Activated CD8-positive, alpha-beta T cell treated with anti-CD3 and anti-CD28 coated beads for 36 hours (primary cell): ENCODE measurements around the gene VPS16. TPM values are rescaled to one million over a fixed set of nuclear protein-coding genes. Genes with fewer than 3 reads are reported as not detected.

Experiments
- ATAC-seq: fragments of 200-7000 bp; cut with Tn5 transposase; one replicate; pipeline ENCODE4 v1.10.0; 2021; ENCODE audit warnings: mild to moderate bottlenecking, moderate library complexity
- CTCF ChIA-PET: fragments of 350-600 bp; sonication (Branson Sonifier 250); formaldehyde crosslinking; loops from one replicate; lab custom pipeline; 2021; ENCODE audit warnings: antibody characterized with exemption; lab: Charles Lee
- POLR2A ChIA-PET: fragments of 350-600 bp; sonication (Branson Sonifier 250); formaldehyde crosslinking; loops from one replicate; lab custom pipeline; 2021; ENCODE audit warnings: antibody characterized with exemption; lab: Charles Lee
- DNase-seq: peaks from one replicate; pipeline ENCODE4 v3.0.0-alpha.2; 2020
- H3K27ac Mint-ChIP-seq: one replicate; pipeline ENCODE4 v1.8.0; 2021; ENCODE audit warnings: mild to moderate bottlenecking, mixed read lengths
- H3K27me3 Mint-ChIP-seq: one replicate; pipeline ENCODE4 v1.8.0; 2021; ENCODE audit warnings: mixed read lengths
- H3K36me3 Mint-ChIP-seq: one replicate; pipeline ENCODE4 v1.8.0; 2021; ENCODE audit warnings: low read depth, mixed read lengths
- H3K4me1 Mint-ChIP-seq: one replicate; pipeline ENCODE4 v1.8.0; 2021; ENCODE audit warnings: low read depth, mixed read lengths
- H3K4me3 Mint-ChIP-seq: one replicate; pipeline ENCODE4 v1.8.0; 2021; ENCODE audit warnings: mild to moderate bottlenecking, moderate library complexity, mixed read lengths
- H3K9me3 Mint-ChIP-seq: one replicate; pipeline ENCODE4 v1.8.0; 2021; ENCODE audit warnings: mixed read lengths
- intact Hi-C: fragments of 100-400 bp; cut with micrococcal nuclease; formaldehyde crosslinking; loops from one replicate; pipeline ENCODE4 v1.10.0; 2022
- total RNA-seq, 2 experiments: library from RNA; stranded (reverse); gene quantifications; one replicate each; pipeline ENCODE4 v1.2.3, GENCODE V29; 2021
- TF ChIP-seq, protein P1 (sequence below): fragments of 200-600 bp; IDR thresholded peaks from one replicate; pipeline ENCODE4 v1.8.0; 2022; ENCODE audit warnings: antibody characterized with exemption, mild to moderate bottlenecking

Gene VPS16
- total RNA-seq, 2 experiments from 2014 or later: 34.5 to 38.7 TPM

DNA sequence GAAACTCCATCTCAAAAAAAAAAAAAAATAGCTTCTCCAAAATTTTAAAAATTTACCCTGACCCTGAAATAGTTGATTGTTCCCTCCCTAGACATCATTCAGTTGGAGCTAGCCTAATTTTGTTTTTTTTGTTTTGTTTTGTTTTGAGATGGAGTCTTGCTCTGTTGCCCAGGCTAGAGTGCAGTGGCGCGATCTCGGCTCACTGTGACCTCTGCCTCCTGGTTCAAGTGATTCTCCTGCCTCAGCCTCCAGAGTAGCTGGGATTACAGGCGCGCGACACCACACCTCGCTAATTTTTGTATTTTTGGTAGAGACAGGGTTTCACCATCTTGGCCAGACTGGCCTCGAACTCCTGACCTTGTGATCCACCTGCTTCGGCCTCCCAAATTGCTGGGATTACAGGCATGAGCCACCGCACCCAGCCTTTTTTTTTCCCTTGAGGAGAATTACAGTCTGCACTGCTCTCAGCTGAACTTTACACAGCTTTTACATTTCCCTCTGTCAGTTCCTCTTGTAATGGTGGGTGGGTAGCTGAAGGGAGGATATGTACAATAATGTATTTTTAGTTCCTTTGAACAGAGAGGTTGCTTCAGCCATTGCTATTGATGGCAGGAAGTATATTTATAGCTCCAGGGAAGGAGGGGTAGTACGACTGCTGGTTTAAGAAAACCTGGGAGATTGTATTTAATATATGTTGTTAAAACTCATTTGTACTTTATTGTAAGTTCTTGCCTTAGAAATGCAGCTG lies 60.5 kb downstream of the VPS16 start:
- TF ChIP-seq, protein P1, sequence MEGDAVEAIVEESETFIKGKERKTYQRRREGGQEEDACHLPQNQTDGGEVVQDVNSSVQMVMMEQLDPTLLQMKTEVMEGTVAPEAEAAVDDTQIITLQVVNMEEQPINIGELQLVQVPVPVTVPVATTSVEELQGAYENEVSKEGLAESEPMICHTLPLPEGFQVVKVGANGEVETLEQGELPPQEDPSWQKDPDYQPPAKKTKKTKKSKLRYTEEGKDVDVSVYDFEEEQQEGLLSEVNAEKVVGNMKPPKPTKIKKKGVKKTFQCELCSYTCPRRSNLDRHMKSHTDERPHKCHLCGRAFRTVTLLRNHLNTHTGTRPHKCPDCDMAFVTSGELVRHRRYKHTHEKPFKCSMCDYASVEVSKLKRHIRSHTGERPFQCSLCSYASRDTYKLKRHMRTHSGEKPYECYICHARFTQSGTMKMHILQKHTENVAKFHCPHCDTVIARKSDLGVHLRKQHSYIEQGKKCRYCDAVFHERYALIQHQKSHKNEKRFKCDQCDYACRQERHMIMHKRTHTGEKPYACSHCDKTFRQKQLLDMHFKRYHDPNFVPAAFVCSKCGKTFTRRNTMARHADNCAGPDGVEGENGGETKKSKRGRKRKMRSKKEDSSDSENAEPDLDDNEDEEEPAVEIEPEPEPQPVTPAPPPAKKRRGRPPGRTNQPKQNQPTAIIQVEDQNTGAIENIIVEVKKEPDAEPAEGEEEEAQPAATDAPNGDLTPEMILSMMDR: no peak
- Mint-ChIP-seq H3K36me3 (peaks cover 19% of the 10 kb centered on the region), H3K9me3 (peaks cover 4% of the 10 kb centered on the region), H3K4me1 (peaks cover 56% of the 10 kb centered on the region), H3K27ac (peak overlapping the region; percentile 69), H3K27me3 (no peaks in the 10 kb centered on the region), H3K4me3 (no peak overlapping the region)
- POLR2A ChIA-PET: interaction anchor here (0.7 to 2.0 kb wide), 3 partner anchors 28 to 135 kb away, joined by 4 to 6 read pairs (median 5); partner anchors contain the start of gene PTPRA
- DNase-seq (no peak), ATAC-seq (no peak)
- CTCF ChIA-PET: interaction anchor here (1.1 to 1.3 kb wide), 2 partner anchors 28 to 85 kb away, joined by 3 read pairs; partner anchors contain the start of gene PTPRA
- intact Hi-C loops: no loop called here

DNA sequence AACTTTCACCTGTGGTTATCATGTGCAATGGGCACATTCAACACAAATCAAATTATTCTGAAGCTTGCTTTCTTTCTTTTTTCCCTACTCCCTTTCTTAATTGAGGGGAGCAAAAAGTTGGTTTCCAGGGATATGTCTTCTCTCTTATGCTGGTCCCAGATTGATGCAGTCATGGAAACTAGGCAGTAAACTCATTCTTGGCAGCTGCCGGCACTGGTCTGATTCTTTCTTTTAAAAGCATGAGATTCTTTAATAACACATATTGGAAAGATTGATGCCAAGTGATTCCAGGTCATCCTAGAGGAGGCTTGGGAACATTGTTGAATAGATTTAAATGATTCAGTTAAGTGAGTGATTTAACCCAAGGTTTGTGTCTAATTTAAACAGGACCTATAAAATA lies 61.7 kb downstream of the VPS16 start:
- no peak for ATAC-seq
- Mint-ChIP-seq H3K36me3 (peaks cover 9% of the 10 kb centered on the region), H3K4me1 (peaks cover 49% of the 10 kb centered on the region), H3K27ac (no peak overlapping the region), H3K9me3 (no peaks in the 10 kb centered on the region), H3K27me3 (no peaks in the 10 kb centered on the region), H3K4me3 (no peak overlapping the region)
- TF ChIP-seq, protein P1: no peak
- intact Hi-C loops: no loop called here
- POLR2A ChIA-PET: no interaction called here
- no peak for DNase-seq
- CTCF ChIA-PET: no interaction called here

DNA sequence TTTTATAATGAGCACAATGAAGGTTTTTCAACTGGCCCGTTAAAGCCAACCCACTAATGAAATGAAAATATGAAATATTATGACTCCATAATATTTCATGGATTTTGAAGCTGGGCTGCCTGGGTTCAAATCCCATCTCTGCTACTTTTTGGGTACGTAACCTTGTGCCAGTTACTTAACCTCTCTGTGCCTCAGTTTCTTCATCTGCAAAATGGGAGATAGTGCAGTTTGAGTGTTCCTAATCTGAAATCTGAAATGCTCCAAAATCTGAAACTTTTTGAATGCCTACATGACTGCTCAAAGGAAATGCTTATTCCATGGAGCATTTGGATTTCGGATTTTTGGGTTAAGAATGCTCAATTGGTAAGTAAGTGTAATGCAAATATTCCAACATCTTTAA lies 62.3 kb downstream of the VPS16 start:
- Mint-ChIP-seq H3K9me3 (no peaks in the 10 kb centered on the region), H3K36me3 (peaks cover 9% of the 10 kb centered on the region), H3K27ac (no peak overlapping the region), H3K4me3 (no peak overlapping the region), H3K27me3 (no peaks in the 10 kb centered on the region), H3K4me1 (peaks cover 47% of the 10 kb centered on the region)
- ChIA-PET POLR2A (interaction anchor here (1.1 kb wide), 1 partner anchor 32 kb away, joined by 3 read pairs; no protein-coding TSS in a partner anchor), CTCF (no interaction called here)
- intact Hi-C loops: no loop called here
- no peak for DNase-seq
- TF ChIP-seq, protein P1: no peak
- ATAC-seq: no peak

DNA sequence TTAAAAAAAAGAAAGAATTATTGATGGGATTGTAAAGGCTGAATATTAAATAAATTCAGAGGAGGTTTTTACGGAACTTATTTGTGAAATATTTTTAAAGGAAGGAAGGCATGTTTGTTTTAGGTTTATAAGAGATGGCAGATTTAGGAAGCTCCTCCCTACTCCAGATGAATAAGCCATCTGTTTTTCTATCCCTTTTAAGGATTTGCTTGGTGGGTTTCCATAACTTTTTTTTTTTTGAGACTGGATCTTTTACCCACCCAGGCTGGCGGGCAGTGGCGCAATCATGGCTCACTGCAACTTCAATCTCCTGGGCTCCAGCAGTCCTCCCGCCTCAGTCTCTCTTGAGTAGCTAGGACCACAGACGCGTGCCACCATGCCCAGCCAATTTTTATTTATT lies 63.1 kb downstream of the VPS16 start:
- Mint-ChIP-seq H3K4me1 (peaks cover 47% of the 10 kb centered on the region), H3K4me3 (no peak overlapping the region), H3K36me3 (peaks cover 9% of the 10 kb centered on the region), H3K27ac (no peak overlapping the region), H3K9me3 (no peaks in the 10 kb centered on the region), H3K27me3 (no peaks in the 10 kb centered on the region)
- ChIA-PET POLR2A (interaction anchor here (1.1 kb wide), 1 partner anchor 32 kb away, joined by 3 read pairs; no protein-coding TSS in a partner anchor), CTCF (no interaction called here)
- TF ChIP-seq, protein P1: no peak
- DNase-seq: no peak
- intact Hi-C loops: no loop called here
- no peak for ATAC-seq

DNA sequence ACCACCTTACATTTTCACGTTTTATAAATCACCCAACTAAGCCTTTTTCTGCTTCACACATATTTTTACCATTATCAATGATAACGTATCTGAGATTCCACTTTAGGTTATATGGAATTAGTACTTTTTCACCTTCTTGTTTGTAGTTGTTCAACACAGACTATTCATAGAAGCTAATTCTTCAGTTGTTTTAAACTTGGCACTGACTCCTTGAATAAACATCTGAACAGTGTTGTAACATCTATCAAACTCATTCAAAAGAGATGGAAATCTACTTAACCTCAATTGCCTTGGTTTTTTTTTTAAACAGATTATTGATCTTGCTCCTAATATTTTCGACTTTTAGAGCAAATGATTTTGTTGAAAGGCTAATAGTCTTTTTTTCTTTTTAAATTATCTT lies 67.0 kb downstream of the VPS16 start:
- TF ChIP-seq, protein P1: no peak
- Mint-ChIP-seq H3K9me3 (no peaks in the 10 kb centered on the region), H3K36me3 (peaks cover 7% of the 10 kb centered on the region), H3K4me1 (peaks cover 23% of the 10 kb centered on the region), H3K27me3 (no peaks in the 10 kb centered on the region), H3K27ac (no peak overlapping the region), H3K4me3 (no peak overlapping the region)
- intact Hi-C loops: no loop called here
- ChIA-PET CTCF (interaction anchor here (0.7 to 1.4 kb wide), 2 partner anchors 10 to 47 kb away, joined by 3 read pairs; no protein-coding TSS in a partner anchor), POLR2A (no interaction called here)
- DNase-seq: no peak
- no peak for ATAC-seq
